ENCODE data around the gene NUP205.
A peak's percentile ranks its signal among the peaks of the same experiment; 100 is the strongest.

Gene NUP205

GRCh38 chr7:135539629-135540028 is 18.1 kb upstream of the NUP205 start:
- no peaks in the 10 kb centered on the region for H3K36me3 ChIP-seq (ENCODE audit: control insufficient read depth, insufficient read depth, low read length)
- 99 to 100% methylated on average over 1 to 2 of the region's 2 CpGs for whole genome bisulfite sequencing, 2 experiments
- no peaks in the 10 kb centered on the region for H3K9me3 ChIP-seq (ENCODE audit: control insufficient read depth, low read length)
- no peaks in the 10 kb centered on the region for H3K4me1 ChIP-seq (ENCODE audit: control insufficient read depth, insufficient read depth, low read length)
- no peak overlapping the region for H3K27ac ChIP-seq (ENCODE audit: insufficient read depth, low read depth, low read length, poor library complexity, severe bottlenecking)
- H3K4me3 ChIP-seq (ENCODE audit: insufficient read depth, low read depth, low read length): no peak overlapping the region
- H3K27me3 ChIP-seq (ENCODE audit: control insufficient read depth, insufficient read depth, low read length, poor library complexity, severe bottlenecking): no peaks in the 10 kb centered on the region

- Histone ChIP-seq H3K27me3 (ENCODE audit: control insufficient read depth, insufficient read depth, low read length, poor library complexity, severe bottlenecking) (no peaks in the 10 kb centered on the region), H3K9me3 (ENCODE audit: control insufficient read depth, low read length) (no peaks in the 10 kb centered on the region), H3K27ac (ENCODE audit: insufficient read depth, low read depth, low read length, poor library complexity, severe bottlenecking) (no peak overlapping the region), H3K4me3 (ENCODE audit: insufficient read depth, low read depth, low read length) (no peak overlapping the region), H3K4me1 (ENCODE audit: control insufficient read depth, insufficient read depth, low read length) (no peaks in the 10 kb centered on the region), H3K36me3 (ENCODE audit: control insufficient read depth, insufficient read depth, low read length) (no peaks in the 10 kb centered on the region)
- WGBS, 2 experiments: 93 to 97% methylated on average over 6 of the region's 6 CpGs
Observed at GRCh38 chr7:135541029-135541428, 16.7 kb upstream of the NUP205 start.

GRCh38 chr7:135550196-135550595 is 7.5 kb upstream of the NUP205 start:
- Histone ChIP-seq H3K27me3 (ENCODE audit: control insufficient read depth, insufficient read depth, low read length, poor library complexity, severe bottlenecking) (no peaks in the 10 kb centered on the region), H3K27ac (ENCODE audit: insufficient read depth, low read depth, low read length, poor library complexity, severe bottlenecking) (no peak overlapping the region), H3K4me3 (ENCODE audit: insufficient read depth, low read depth, low read length) (no peak overlapping the region), H3K9me3 (ENCODE audit: control insufficient read depth, low read length) (no peaks in the 10 kb centered on the region), H3K4me1 (ENCODE audit: control insufficient read depth, insufficient read depth, low read length) (no peaks in the 10 kb centered on the region), H3K36me3 (ENCODE audit: control insufficient read depth, insufficient read depth, low read length) (no peaks in the 10 kb centered on the region)
- 91% methylated on average over 7 of the region's 7 CpGs for WGBS, 2 experiments

- H3K9me3 ChIP-seq (ENCODE audit: control insufficient read depth, low read length): no peaks in the 10 kb centered on the region
- no peak overlapping the region for H3K4me3 ChIP-seq (ENCODE audit: insufficient read depth, low read depth, low read length)
- no peaks in the 10 kb centered on the region for H3K4me1 ChIP-seq (ENCODE audit: control insufficient read depth, insufficient read depth, low read length)
- no peak overlapping the region for H3K27ac ChIP-seq (ENCODE audit: insufficient read depth, low read depth, low read length, poor library complexity, severe bottlenecking)
- WGBS, 2 experiments: 60 to 63% methylated on average over 3 of the region's 3 CpGs
- no peaks in the 10 kb centered on the region for H3K36me3 ChIP-seq (ENCODE audit: control insufficient read depth, insufficient read depth, low read length)
- no peaks in the 10 kb centered on the region for H3K27me3 ChIP-seq (ENCODE audit: control insufficient read depth, insufficient read depth, low read length, poor library complexity, severe bottlenecking)
Observed at GRCh38 chr7:135552148-135552547, 5.6 kb upstream of the NUP205 start.

GRCh38 chr7:135553346-135553745 is 4.4 kb upstream of the NUP205 start:
- H3K27me3 ChIP-seq (ENCODE audit: control insufficient read depth, insufficient read depth, low read length, poor library complexity, severe bottlenecking): no peaks in the 10 kb centered on the region
- WGBS, 2 experiments: 91 to 93% methylated on average over 3 of the region's 3 CpGs
- H3K9me3 ChIP-seq (ENCODE audit: control insufficient read depth, low read length): no peaks in the 10 kb centered on the region
- no peak overlapping the region for H3K27ac ChIP-seq (ENCODE audit: insufficient read depth, low read depth, low read length, poor library complexity, severe bottlenecking)
- H3K36me3 ChIP-seq (ENCODE audit: control insufficient read depth, insufficient read depth, low read length): no peaks in the 10 kb centered on the region
- H3K4me1 ChIP-seq (ENCODE audit: control insufficient read depth, insufficient read depth, low read length): no peaks in the 10 kb centered on the region
- no peak overlapping the region for H3K4me3 ChIP-seq (ENCODE audit: insufficient read depth, low read depth, low read length)

- Histone ChIP-seq H3K36me3 (ENCODE audit: control insufficient read depth, insufficient read depth, low read length) (no peaks in the 10 kb centered on the region), H3K9me3 (ENCODE audit: control insufficient read depth, low read length) (no peaks in the 10 kb centered on the region), H3K27me3 (ENCODE audit: control insufficient read depth, insufficient read depth, low read length, poor library complexity, severe bottlenecking) (no peaks in the 10 kb centered on the region), H3K4me3 (ENCODE audit: insufficient read depth, low read depth, low read length) (peak overlapping the region; percentile 78), H3K27ac (ENCODE audit: insufficient read depth, low read depth, low read length, poor library complexity, severe bottlenecking) (peak overlapping the region; percentile 96), H3K4me1 (ENCODE audit: control insufficient read depth, insufficient read depth, low read length) (no peaks in the 10 kb centered on the region)
- WGBS, 2 experiments: 0 to 1% methylated on average over 16 of the region's 16 CpGs
Observed at GRCh38 chr7:135558337-135558767, 635 bp downstream of the NUP205 start.

GRCh38 chr7:135558881-135559280 is 1.2 kb downstream of the NUP205 start:
- Histone ChIP-seq H3K27ac (ENCODE audit: insufficient read depth, low read depth, low read length, poor library complexity, severe bottlenecking) (no peak overlapping the region), H3K36me3 (ENCODE audit: control insufficient read depth, insufficient read depth, low read length) (no peaks in the 10 kb centered on the region), H3K9me3 (ENCODE audit: control insufficient read depth, low read length) (no peaks in the 10 kb centered on the region)

GRCh38 chr7:135560631-135561030 is 2.9 kb downstream of the NUP205 start:
- H3K4me1 ChIP-seq (ENCODE audit: control insufficient read depth, insufficient read depth, low read length): no peaks in the 10 kb centered on the region
- no peak overlapping the region for H3K4me3 ChIP-seq (ENCODE audit: insufficient read depth, low read depth, low read length)
- 83 to 100% methylated on average over 1 of the region's 1 CpG for WGBS, 2 experiments
- H3K36me3 ChIP-seq (ENCODE audit: control insufficient read depth, insufficient read depth, low read length): no peaks in the 10 kb centered on the region
- H3K9me3 ChIP-seq (ENCODE audit: control insufficient read depth, low read length): no peaks in the 10 kb centered on the region
- H3K27me3 ChIP-seq (ENCODE audit: control insufficient read depth, insufficient read depth, low read length, poor library complexity, severe bottlenecking): no peaks in the 10 kb centered on the region
- no peak overlapping the region for H3K27ac ChIP-seq (ENCODE audit: insufficient read depth, low read depth, low read length, poor library complexity, severe bottlenecking)

More at GRCh38 chr7:135558881-135559280, 1.2 kb downstream of the NUP205 start:
- H3K4me1 ChIP-seq (ENCODE audit: control insufficient read depth, insufficient read depth, low read length): no peaks in the 10 kb centered on the region
- WGBS, 2 experiments: 85 to 89% methylated on average over 4 of the region's 5 CpGs
- no peaks in the 10 kb centered on the region for H3K27me3 ChIP-seq (ENCODE audit: control insufficient read depth, insufficient read depth, low read length, poor library complexity, severe bottlenecking)
- H3K4me3 ChIP-seq (ENCODE audit: insufficient read depth, low read depth, low read length): peak overlapping the region; percentile 78

- H3K4me1 ChIP-seq (ENCODE audit: control insufficient read depth, insufficient read depth, low read length): no peaks in the 10 kb centered on the region
- no peaks in the 10 kb centered on the region for H3K9me3 ChIP-seq (ENCODE audit: control insufficient read depth, low read length)
- H3K4me3 ChIP-seq (ENCODE audit: insufficient read depth, low read depth, low read length): no peak overlapping the region
- H3K36me3 ChIP-seq (ENCODE audit: control insufficient read depth, insufficient read depth, low read length): peaks cover 4% of the 10 kb centered on the region
- no peak overlapping the region for H3K27ac ChIP-seq (ENCODE audit: insufficient read depth, low read depth, low read length, poor library complexity, severe bottlenecking)
- no peaks in the 10 kb centered on the region for H3K27me3 ChIP-seq (ENCODE audit: control insufficient read depth, insufficient read depth, low read length, poor library complexity, severe bottlenecking)
- 79 to 85% methylated on average over 8 of the region's 8 CpGs for WGBS, 2 experiments
Observed at GRCh38 chr7:135562720-135563119, 5.0 kb downstream of the NUP205 start.

- Histone ChIP-seq H3K27me3 (ENCODE audit: control insufficient read depth, insufficient read depth, low read length, poor library complexity, severe bottlenecking) (no peaks in the 10 kb centered on the region), H3K4me1 (ENCODE audit: control insufficient read depth, insufficient read depth, low read length) (no peaks in the 10 kb centered on the region), H3K27ac (ENCODE audit: insufficient read depth, low read depth, low read length, poor library complexity, severe bottlenecking) (no peak overlapping the region), H3K4me3 (ENCODE audit: insufficient read depth, low read depth, low read length) (no peak overlapping the region), H3K9me3 (ENCODE audit: control insufficient read depth, low read length) (no peaks in the 10 kb centered on the region), H3K36me3 (ENCODE audit: control insufficient read depth, insufficient read depth, low read length) (peaks cover 31% of the 10 kb centered on the region)
- WGBS, 2 experiments: 89 to 95% methylated on average over 3 of the region's 3 CpGs
Observed at GRCh38 chr7:135571834-135572233, 14.1 kb downstream of the NUP205 start.

GRCh38 chr7:135573541-135573940 is 15.8 kb downstream of the NUP205 start:
- peaks cover 41% of the 10 kb centered on the region for H3K36me3 ChIP-seq (ENCODE audit: control insufficient read depth, insufficient read depth, low read length)
- no peaks in the 10 kb centered on the region for H3K4me1 ChIP-seq (ENCODE audit: control insufficient read depth, insufficient read depth, low read length)

More at GRCh38 chr7:135573541-135573940, 15.8 kb downstream of the NUP205 start:
- 93 to 98% methylated on average over 2 of the region's 2 CpGs for WGBS, 2 experiments
- no peak overlapping the region for H3K27ac ChIP-seq (ENCODE audit: insufficient read depth, low read depth, low read length, poor library complexity, severe bottlenecking)
- H3K4me3 ChIP-seq (ENCODE audit: insufficient read depth, low read depth, low read length): no peak overlapping the region
- H3K27me3 ChIP-seq (ENCODE audit: control insufficient read depth, insufficient read depth, low read length, poor library complexity, severe bottlenecking): no peaks in the 10 kb centered on the region
- H3K9me3 ChIP-seq (ENCODE audit: control insufficient read depth, low read length): no peaks in the 10 kb centered on the region

Measured in ectodermal cell (in vitro differentiated cells).